Epidermal melanocyte (primary cell): Measurements from ENCODE around the gene MAGEB17.

Experiments used
- DNase-seq: peaks from one replicate; pipeline ENCODE4 v3.0.0; 2011; ENCODE audit warnings: low spot score; ENCODE audit not compliant: insufficient read length

Gene MAGEB17

GRCh38 chrX:16207634-16208033 is 40.4 kb downstream of the MAGEB17 start:
- DNase-seq, result no peak

GRCh38 chrX:16208601-16209000 is 41.3 kb downstream of the MAGEB17 start:
- DNase-seq, result no peak

GRCh38 chrX:16210061-16210460 is 42.8 kb downstream of the MAGEB17 start:
- DNase-seq, result no peak

GRCh38 chrX:16212024-16212423 is 44.7 kb downstream of the MAGEB17 start:
- no peak for DNase-seq

- no peak for DNase-seq
These were observed 45.2 kb downstream of the MAGEB17 start for GRCh38 chrX:16212436-16212835.

GRCh38 chrX:16213961-16214360 is 46.7 kb downstream of the MAGEB17 start:
- no peak for DNase-seq

- DNase-seq, result no peak
These were observed 48.4 kb downstream of the MAGEB17 start for GRCh38 chrX:16215660-16216059.
